ENCODE results near the gene SLC1A4.

GRCh38 chr2:65072181-65072970 lies 83.2 kb downstream of the SLC1A4 start:
- no peak for TF ChIP-seq POLR2A (IDR thresholded peaks at IDR 0.05; ENCODE audit: low read depth, low read length)
- no peak for TF ChIP-seq CTCF (conservative IDR thresholded peaks at IDR 0.05; ENCODE audit: low read depth, low read length)
- TF ChIP-seq MAFK (IDR thresholded peaks at IDR 0.05; ENCODE audit: low read depth, low read length), result no peak
- TF ChIP-seq USF2 (IDR thresholded peaks at IDR 0.05; ENCODE audit: low read depth, low read length), result no peak
- TF ChIP-seq RAD21 (IDR thresholded peaks at IDR 0.05; ENCODE audit: low read length), result no peak
- TF ChIP-seq MAZ (IDR thresholded peaks at IDR 0.05; ENCODE audit: borderline replicate concordance, low read depth, low read length), result no peak
- no peak for TF ChIP-seq CHD1 (IDR thresholded peaks at IDR 0.05; ENCODE audit: low read depth, low read length)
- no peak for TF ChIP-seq BHLHE40 (IDR thresholded peaks at IDR 0.05; ENCODE audit: low read depth, low read length)
- TF ChIP-seq RFX5 (IDR thresholded peaks at IDR 0.05; ENCODE audit: low read depth, low read length), result no peak
- TF ChIP-seq SMC3 (IDR thresholded peaks at IDR 0.05; ENCODE audit: low read depth, low read length), result no peak
- no peak for TF ChIP-seq ELK1 (IDR thresholded peaks at IDR 0.05; ENCODE audit: borderline replicate concordance, low read depth, low read length)

Data from IMR-90 (cell line).